ENCODE measurements around the gene RAB39A. TPM values are rescaled to one million over a fixed set of nuclear protein-coding genes. Genes with fewer than 3 reads are reported as not detected.

Gene RAB39A
- polyA plus RNA-seq, 1 experiment, result not detected

GRCh38 chr11:107999759-108000455, 71.7 kb downstream of the RAB39A start:
- no peaks in the 10 kb centered on the region for H3K27me3 ChIP-seq (ENCODE audit: control insufficient read depth, insufficient read depth, low read length)
- no peak for DNase-seq (ENCODE audit: low read depth, low spot score)
- no peaks in the 10 kb centered on the region for H3K9me3 ChIP-seq (ENCODE audit: control insufficient read depth, insufficient read depth, low read length)
- H3K27ac ChIP-seq (ENCODE audit: low read depth, low read length), result no peak overlapping the region
- ChIA-PET POLR2A (no interaction called here), CTCF (interaction anchor here (0.6 to 1.6 kb wide), 3 partner anchors 9 to 317 kb away, joined by 3 to 6 read pairs (median 3); partner anchors contain the start of gene CUL5)
- H3K4me3 ChIP-seq (ENCODE audit: low read depth, low read length), result no peak overlapping the region
- TF ChIP-seq, protein P1, sequence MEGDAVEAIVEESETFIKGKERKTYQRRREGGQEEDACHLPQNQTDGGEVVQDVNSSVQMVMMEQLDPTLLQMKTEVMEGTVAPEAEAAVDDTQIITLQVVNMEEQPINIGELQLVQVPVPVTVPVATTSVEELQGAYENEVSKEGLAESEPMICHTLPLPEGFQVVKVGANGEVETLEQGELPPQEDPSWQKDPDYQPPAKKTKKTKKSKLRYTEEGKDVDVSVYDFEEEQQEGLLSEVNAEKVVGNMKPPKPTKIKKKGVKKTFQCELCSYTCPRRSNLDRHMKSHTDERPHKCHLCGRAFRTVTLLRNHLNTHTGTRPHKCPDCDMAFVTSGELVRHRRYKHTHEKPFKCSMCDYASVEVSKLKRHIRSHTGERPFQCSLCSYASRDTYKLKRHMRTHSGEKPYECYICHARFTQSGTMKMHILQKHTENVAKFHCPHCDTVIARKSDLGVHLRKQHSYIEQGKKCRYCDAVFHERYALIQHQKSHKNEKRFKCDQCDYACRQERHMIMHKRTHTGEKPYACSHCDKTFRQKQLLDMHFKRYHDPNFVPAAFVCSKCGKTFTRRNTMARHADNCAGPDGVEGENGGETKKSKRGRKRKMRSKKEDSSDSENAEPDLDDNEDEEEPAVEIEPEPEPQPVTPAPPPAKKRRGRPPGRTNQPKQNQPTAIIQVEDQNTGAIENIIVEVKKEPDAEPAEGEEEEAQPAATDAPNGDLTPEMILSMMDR (IDR thresholded peaks at IDR 0.05; ENCODE audit: low read depth, low read length), result peak; percentile 47

- CTCF ChIA-PET, result no interaction called here
- H3K4me3 ChIP-seq (ENCODE audit: low read depth, low read length), result no peak overlapping the region
- H3K27me3 ChIP-seq (ENCODE audit: control insufficient read depth, insufficient read depth, low read length), result no peaks in the 10 kb centered on the region
- no peak overlapping the region for H3K27ac ChIP-seq (ENCODE audit: low read depth, low read length)
- TF ChIP-seq, protein P1 (IDR thresholded peaks at IDR 0.05; ENCODE audit: low read depth, low read length), result no peak
- DNase-seq (ENCODE audit: low read depth, low spot score), result no peak
- H3K9me3 ChIP-seq (ENCODE audit: control insufficient read depth, insufficient read depth, low read length), result no peaks in the 10 kb centered on the region
- POLR2A ChIA-PET, result no interaction called here
Measured at GRCh38 chr11:108002476-108002875, 74.2 kb downstream of the RAB39A start.

GRCh38 chr11:108003623-108004022, 75.4 kb downstream of the RAB39A start:
- no peak overlapping the region for H3K27ac ChIP-seq (ENCODE audit: low read depth, low read length)
- no peak for DNase-seq (ENCODE audit: low read depth, low spot score)
- H3K27me3 ChIP-seq (ENCODE audit: control insufficient read depth, insufficient read depth, low read length), result no peaks in the 10 kb centered on the region
- TF ChIP-seq, protein P1 (IDR thresholded peaks at IDR 0.05; ENCODE audit: low read depth, low read length), result no peak
- CTCF ChIA-PET, result interaction anchor here (0.7 kb wide), 2 partner anchors 87 to 440 kb away, joined by 3 read pairs; no protein-coding TSS in a partner anchor
- no peaks in the 10 kb centered on the region for H3K9me3 ChIP-seq (ENCODE audit: control insufficient read depth, insufficient read depth, low read length)
- H3K4me3 ChIP-seq (ENCODE audit: low read depth, low read length), result no peak overlapping the region
- POLR2A ChIA-PET, result no interaction called here

DNA sequence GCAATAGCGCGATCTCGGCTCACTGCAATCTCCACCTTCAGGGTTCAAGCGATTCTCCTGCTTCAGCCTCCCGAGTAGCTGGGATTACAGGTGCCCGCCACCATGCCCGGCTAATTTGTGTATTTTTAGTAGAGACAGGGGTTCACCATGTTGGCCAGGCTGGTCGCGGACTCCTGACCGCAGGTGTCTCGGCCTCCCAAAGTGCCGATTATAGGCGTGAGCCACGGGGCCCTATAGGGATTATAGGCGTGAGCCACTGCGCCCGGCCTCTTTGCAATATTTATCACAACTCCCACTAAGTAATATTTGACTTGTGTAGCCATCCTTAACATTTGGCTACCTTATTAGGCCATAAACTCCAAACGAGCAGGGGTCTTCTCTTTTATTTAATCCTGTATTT, 79.6 kb downstream of the RAB39A start:
- CTCF ChIA-PET, result interaction anchor here (1.1 to 2.2 kb wide), 4 partner anchors 9 to 111 kb away, joined by 3 to 12 read pairs (median 11); no protein-coding TSS in a partner anchor
- no peak for DNase-seq (ENCODE audit: low read depth, low spot score)
- Histone ChIP-seq H3K9me3 (ENCODE audit: control insufficient read depth, insufficient read depth, low read length) (peaks cover 2% of the 10 kb centered on the region; the same call in 1 of the 2 replicates), H3K27me3 (ENCODE audit: control insufficient read depth, insufficient read depth, low read length) (no peaks in the 10 kb centered on the region), H3K27ac (ENCODE audit: low read depth, low read length) (no peak overlapping the region), H3K4me3 (ENCODE audit: low read depth, low read length) (no peak overlapping the region)
- POLR2A ChIA-PET, result no interaction called here
- TF ChIP-seq, protein P1 (IDR thresholded peaks at IDR 0.05; ENCODE audit: low read depth, low read length), result no peak
